Measurements from ENCODE around the gene MUC21. TPM values are rescaled to one million over a fixed set of nuclear protein-coding genes. Genes with fewer than 3 reads are reported as not detected.
"Not testable (repeated sequence)": the region's sequence is repeated elsewhere in the genome, so short reads cannot be mapped to it uniquely, and the experiment has no call there.

The MUC21 gene
- total RNA-seq, 1 donor from 2014 or later, result 207 TPM

GRCh38 chr6:31008165-31008564 is 24.6 kb downstream of the MUC21 start:
- Histone ChIP-seq H3K27me3 (no peaks in the 10 kb centered on the region), H3K27ac (no peak overlapping the region), H3K4me1 (no peaks in the 10 kb centered on the region), H3K36me3 (no peaks in the 10 kb centered on the region), H3K4me3 (no peak overlapping the region), H3K9me3 (no peaks in the 10 kb centered on the region)
- TF ChIP-seq POLR2AphosphoS5 (IDR thresholded peaks at IDR 0.05; ENCODE audit: insufficient read depth in 1 of 2, low read depth in 1 of 2) (no peak), POLR2A (IDR thresholded peaks at IDR 0.05) (no peak), CTCF (IDR thresholded peaks at IDR 0.05) (no peak)
- intact Hi-C loops (cut with DNase I), result no loop called here
- DNase-seq (ENCODE audit: extremely low spot score in 2 of 2), result no peak

GRCh38 chr6:31009731-31010130 is 26.2 kb downstream of the MUC21 start:
- H3K4me3 ChIP-seq, result no peak overlapping the region
- H3K27me3 ChIP-seq, result no peaks in the 10 kb centered on the region
- H3K27ac ChIP-seq, result no peak overlapping the region
- H3K9me3 ChIP-seq, result no peaks in the 10 kb centered on the region
- no peaks in the 10 kb centered on the region for H3K4me1 ChIP-seq
- intact Hi-C loops (cut with DNase I), result no loop called here
- DNase-seq (ENCODE audit: extremely low spot score in 2 of 2), result no peak
- TF ChIP-seq CTCF (IDR thresholded peaks at IDR 0.05) (no peak), POLR2AphosphoS5 (IDR thresholded peaks at IDR 0.05; ENCODE audit: insufficient read depth in 1 of 2, low read depth in 1 of 2) (no peak), POLR2A (IDR thresholded peaks at IDR 0.05) (no peak)
- no peaks in the 10 kb centered on the region for H3K36me3 ChIP-seq

GRCh38 chr6:31010393-31011060 is 27.0 kb downstream of the MUC21 start, which contains the start of gene MUC22:
TSS of gene MUC22 (plus strand) at chr6:31010474. CDS start at chr6:31010707, 233 bp downstream.
- Histone ChIP-seq H3K36me3 (no peaks in the 10 kb centered on the region), H3K4me1 (no peaks in the 10 kb centered on the region), H3K9me3 (no peaks in the 10 kb centered on the region), H3K27me3 (no peaks in the 10 kb centered on the region), H3K4me3 (no peak within 1 kb of the TSS), H3K27ac (no peak within 1 kb of the TSS)
- intact Hi-C loops (cut with DNase I), result no loop called here
- TF ChIP-seq POLR2AphosphoS5 (IDR thresholded peaks at IDR 0.05; ENCODE audit: insufficient read depth in 1 of 2, low read depth in 1 of 2) (no peak), CTCF (IDR thresholded peaks at IDR 0.05) (no peak), POLR2A (IDR thresholded peaks at IDR 0.05) (no peak)
- DNase-seq (ENCODE audit: extremely low spot score in 2 of 2), result no peak

- intact Hi-C loops (cut with DNase I), result no loop called here
- no peak for DNase-seq (ENCODE audit: extremely low spot score in 2 of 2)
- no peaks in the 10 kb centered on the region for H3K9me3 ChIP-seq
- no peak overlapping the region for H3K27ac ChIP-seq
- H3K4me3 ChIP-seq, result no peak overlapping the region
- TF ChIP-seq POLR2A (IDR thresholded peaks at IDR 0.05) (no peak), POLR2AphosphoS5 (IDR thresholded peaks at IDR 0.05; ENCODE audit: insufficient read depth in 1 of 2, low read depth in 1 of 2) (no peak), CTCF (IDR thresholded peaks at IDR 0.05) (no peak)
- H3K36me3 ChIP-seq, result no peaks in the 10 kb centered on the region
- no peaks in the 10 kb centered on the region for H3K4me1 ChIP-seq
- H3K27me3 ChIP-seq, result no peaks in the 10 kb centered on the region
Observed at GRCh38 chr6:31011153-31011552, 27.6 kb downstream of the MUC21 start.

GRCh38 chr6:31016659-31017299 is 33.3 kb downstream of the MUC21 start:
- Histone ChIP-seq H3K27ac (no peak overlapping the region), H3K27me3 (no peaks in the 10 kb centered on the region), H3K9me3 (no peaks in the 10 kb centered on the region), H3K4me3 (no peak overlapping the region), H3K36me3 (no peaks in the 10 kb centered on the region), H3K4me1 (no peaks in the 10 kb centered on the region)
- no peak for DNase-seq (ENCODE audit: extremely low spot score in 2 of 2)
- TF ChIP-seq POLR2A (IDR thresholded peaks at IDR 0.05) (no peak), CTCF (IDR thresholded peaks at IDR 0.05) (no peak), POLR2AphosphoS5 (IDR thresholded peaks at IDR 0.05; ENCODE audit: insufficient read depth in 1 of 2, low read depth in 1 of 2) (no peak)
- intact Hi-C loops (cut with DNase I), result no loop called here

GRCh38 chr6:31017436-31017835 is 33.9 kb downstream of the MUC21 start:
- H3K27me3 ChIP-seq; H3K27ac ChIP-seq; intact Hi-C loops (cut with DNase I); H3K4me1 ChIP-seq; H3K9me3 ChIP-seq; H3K36me3 ChIP-seq; DNase-seq (ENCODE audit: extremely low spot score in 2 of 2); H3K4me3 ChIP-seq: not testable (repeated sequence)

Data from vagina (tissue), 2 donors.